Epithelial cell of esophagus (primary cell): Measurements from ENCODE around the gene CCNC.

Experiments
- DNase-seq: peaks from one replicate; pipeline ENCODE4 v3.0.0; 2010; ENCODE audit warnings: low read depth
- H3K4me3 ChIP-seq: 2 replicates; pipeline ENCODE4 v1.5.1; 2011; ENCODE audit warnings: mild to moderate bottlenecking, low read length, control low read depth
- TF ChIP-seq, protein P1 (sequence below): IDR thresholded peaks from 2 replicates; pipeline ENCODE4 v1.5.1; 2011; ENCODE audit warnings: low read depth, mild to moderate bottlenecking, low read length, control low read depth, inconsistent platforms; ENCODE audit not compliant: insufficient read depth; ENCODE audit errors: missing control alignments

CCNC gene

DNA sequence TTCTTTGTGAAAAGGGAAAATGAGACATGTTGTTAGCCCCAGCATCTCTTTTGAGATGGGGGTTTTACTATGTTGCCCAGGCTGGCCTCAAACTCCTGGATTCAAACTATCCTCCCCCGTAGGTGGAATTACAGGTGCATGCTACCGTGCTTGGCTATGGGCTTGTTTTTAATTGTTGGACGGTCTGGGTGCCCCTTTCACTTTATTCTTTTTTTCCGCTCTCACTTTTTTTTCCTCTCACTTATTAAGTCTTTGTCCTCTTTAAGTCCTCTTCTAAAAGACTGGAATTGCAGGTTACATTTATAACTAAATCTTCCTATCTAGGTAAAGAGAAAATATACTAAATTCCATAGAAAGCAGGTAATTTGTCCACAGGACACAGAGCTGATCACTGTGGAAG, 19.3 kb upstream of the CCNC start:
- TF ChIP-seq, protein P1, sequence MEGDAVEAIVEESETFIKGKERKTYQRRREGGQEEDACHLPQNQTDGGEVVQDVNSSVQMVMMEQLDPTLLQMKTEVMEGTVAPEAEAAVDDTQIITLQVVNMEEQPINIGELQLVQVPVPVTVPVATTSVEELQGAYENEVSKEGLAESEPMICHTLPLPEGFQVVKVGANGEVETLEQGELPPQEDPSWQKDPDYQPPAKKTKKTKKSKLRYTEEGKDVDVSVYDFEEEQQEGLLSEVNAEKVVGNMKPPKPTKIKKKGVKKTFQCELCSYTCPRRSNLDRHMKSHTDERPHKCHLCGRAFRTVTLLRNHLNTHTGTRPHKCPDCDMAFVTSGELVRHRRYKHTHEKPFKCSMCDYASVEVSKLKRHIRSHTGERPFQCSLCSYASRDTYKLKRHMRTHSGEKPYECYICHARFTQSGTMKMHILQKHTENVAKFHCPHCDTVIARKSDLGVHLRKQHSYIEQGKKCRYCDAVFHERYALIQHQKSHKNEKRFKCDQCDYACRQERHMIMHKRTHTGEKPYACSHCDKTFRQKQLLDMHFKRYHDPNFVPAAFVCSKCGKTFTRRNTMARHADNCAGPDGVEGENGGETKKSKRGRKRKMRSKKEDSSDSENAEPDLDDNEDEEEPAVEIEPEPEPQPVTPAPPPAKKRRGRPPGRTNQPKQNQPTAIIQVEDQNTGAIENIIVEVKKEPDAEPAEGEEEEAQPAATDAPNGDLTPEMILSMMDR = no peak
- DNase-seq = no peak
- H3K4me3 ChIP-seq = no peak overlapping the region

DNA sequence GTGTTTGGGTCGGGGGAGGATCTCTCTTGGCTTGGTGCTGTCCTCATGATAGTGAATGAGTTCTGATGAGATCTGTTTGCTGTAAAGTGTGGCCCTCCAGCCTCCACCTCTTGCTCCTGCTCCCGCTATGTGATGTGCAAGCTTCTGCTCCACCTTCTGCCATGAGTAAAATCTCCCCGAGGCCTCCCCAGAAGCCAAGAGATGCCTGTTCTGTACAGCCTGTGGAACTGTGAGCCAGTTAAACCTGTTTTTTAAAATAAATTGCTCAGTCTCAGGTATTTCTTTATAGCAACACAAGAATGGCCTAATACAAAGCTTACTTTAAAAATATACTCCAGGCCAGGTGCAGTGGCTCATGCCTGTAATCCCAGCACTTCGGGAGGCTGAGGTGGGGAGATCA, 11.3 kb upstream of the CCNC start:
- TF ChIP-seq, protein P1 = no peak
- DNase-seq = peak; percentile 55
- H3K4me3 ChIP-seq = no peak overlapping the region

DNA sequence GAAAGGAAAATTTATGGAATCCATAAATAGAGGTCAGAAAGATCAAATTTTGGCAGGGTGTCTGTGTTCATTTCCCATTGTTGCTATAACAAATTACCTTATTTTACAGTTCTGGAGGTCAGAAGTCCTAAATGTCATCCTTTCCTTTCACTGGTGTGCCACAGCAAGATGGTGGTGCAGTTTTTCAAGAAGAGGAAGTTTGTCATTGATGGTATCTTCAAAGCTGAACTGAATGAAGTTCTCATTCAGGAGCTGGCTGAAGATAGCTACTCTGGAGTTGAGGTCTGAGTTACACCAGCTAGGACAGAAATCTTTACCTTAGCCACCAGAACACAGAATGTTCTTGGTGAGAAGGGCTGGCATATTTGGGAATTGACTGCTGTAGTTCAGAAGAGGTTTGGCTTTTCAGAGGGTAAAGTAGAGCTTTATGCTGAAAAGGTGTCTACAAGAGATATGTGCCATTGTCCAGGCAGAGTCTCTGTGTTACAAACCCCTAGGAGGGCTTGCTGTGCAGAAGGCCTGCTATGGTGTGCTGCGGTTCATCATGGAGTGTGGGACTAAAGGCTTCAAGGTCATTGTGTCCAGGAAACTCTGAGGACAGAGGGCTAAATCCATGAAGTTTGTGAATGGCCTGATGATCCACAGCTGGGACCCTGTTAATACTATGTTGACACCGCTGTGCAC, 7.2 kb upstream of the CCNC start:
- H3K4me3 ChIP-seq = no peak overlapping the region
- DNase-seq = no peak
- TF ChIP-seq, protein P1 = no peak

DNA sequence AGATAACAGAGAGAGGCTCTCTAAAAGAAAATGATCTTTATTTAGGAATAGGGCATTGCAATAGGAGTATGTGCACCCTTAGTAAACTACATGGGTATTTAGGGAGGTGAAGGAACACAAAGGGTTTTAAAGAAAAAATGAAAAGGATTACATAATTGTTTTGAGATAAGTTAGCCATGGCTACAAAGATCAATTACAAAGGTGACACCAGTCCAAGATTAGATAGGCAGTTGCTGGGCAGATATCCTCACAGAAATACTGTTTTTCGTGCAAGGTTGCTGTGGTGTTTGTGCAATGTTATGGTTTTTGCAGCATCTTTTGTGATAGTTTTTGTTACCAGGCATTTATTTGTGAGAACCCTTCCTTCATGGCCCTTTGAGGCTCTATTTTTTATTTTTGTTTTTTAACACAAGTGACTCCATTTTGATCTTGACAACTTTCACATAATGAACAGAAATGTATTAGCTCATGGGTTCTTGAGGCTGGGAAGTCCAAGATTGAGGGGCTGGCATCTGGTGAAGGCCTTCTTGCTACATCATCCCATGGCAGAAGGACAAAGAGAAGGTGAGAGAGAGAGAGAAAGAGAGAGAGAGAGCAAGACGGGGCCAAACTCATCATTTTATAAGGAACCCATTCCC, 5.6 kb upstream of the CCNC start:
- DNase-seq = no peak
- TF ChIP-seq, protein P1 = no peak
- no peak overlapping the region for H3K4me3 ChIP-seq

DNA sequence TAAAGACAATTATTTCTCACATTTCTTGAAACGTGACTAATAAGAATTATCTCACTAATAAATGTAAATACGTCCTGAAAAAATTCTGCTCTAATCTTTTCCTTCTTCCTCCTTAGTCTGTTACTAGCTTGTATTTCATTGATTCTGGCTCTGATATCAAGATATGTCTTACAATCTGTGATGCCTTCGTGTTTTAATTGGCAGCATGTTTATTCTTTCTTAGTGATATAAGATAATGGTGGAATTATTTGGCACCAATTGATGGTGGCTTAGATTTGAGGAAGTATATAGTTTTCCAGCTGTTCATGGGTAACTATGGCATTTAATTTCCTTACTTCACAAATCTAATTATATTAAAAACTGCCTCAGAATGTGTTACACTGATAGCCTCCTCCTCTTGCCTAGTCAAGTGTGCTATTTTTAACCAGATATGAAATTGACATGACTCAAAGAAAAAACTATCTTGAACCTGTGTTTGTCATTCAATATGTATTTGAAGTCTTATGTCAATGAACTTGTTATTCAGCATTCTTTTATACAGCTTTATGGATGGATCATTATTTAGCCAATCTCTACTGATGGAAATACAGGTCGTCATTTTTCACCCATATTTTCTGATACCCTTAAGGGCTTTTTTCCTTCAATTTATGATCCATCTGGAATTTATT, 5.3 kb downstream of the CCNC start:
- no peak overlapping the region for H3K4me3 ChIP-seq
- peak; percentile 49 for DNase-seq
- TF ChIP-seq, protein P1 = no peak

DNA sequence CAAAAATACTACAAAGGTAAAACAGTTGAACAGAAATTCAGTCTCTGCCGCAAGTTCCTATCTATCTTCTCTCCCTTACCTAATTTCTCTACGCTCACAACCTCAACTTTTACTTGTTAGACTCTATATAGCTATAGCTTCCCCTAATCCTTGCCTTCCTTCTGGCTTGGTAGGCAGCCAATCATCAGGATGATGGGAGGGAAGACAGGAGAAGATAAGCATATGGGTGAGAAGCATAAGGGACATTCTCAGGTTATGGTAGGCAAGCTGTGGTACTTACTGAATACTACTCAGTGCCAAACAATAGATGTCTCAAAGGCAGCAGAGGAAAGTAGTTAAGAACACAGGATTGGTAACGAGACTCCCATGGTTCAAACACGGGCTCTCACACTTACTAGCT, 7.8 kb downstream of the CCNC start:
- TF ChIP-seq, protein P1 = no peak
- DNase-seq = no peak
- no peak overlapping the region for H3K4me3 ChIP-seq
